Left lobe of liver (tissue), 2 donors: ENCODE data around the gene ALKBH5. TPM values are rescaled to one million over a fixed set of nuclear protein-coding genes. Genes with fewer than 3 reads are reported as not detected.
A peak's percentile ranks its signal among the peaks of the same experiment; 100 is the strongest.

Experiments used
- ATAC-seq: fragments of 200-7000 bp; cut with Tn5 transposase; one replicate; pipeline ENCODE4 v1.9.1; 2020; ENCODE audit warnings: mild to moderate bottlenecking, moderate library complexity
- DNase-seq: peaks from one replicate; pipeline ENCODE4 v3.0.0-alpha.2; 2020; ENCODE audit warnings: low spot score
- total RNA-seq: library from RNA; stranded (reverse); gene quantifications from one replicate; pipeline ENCODE4 v1.2.1, GENCODE V29; 2021
- donor health status: DM: no; HTN: no; CAD: no; lungs with moderate emphysema.
- donor health status: DM: no; HTN: yes; CAD: no.

The ALKBH5 gene
- total RNA-seq = 69.2 TPM

- DNase-seq = peak; percentile 98
- ATAC-seq = peak; percentile 83
Observed at GRCh38 chr17:18183334-18184142, at the start of gene ALKBH5. ALKBH5 (plus strand) TSS chr17:18183828; CDS start chr17:18184244, 416 bp downstream.

GRCh38 chr17:18136357-18136756 is 47.3 kb upstream of the ALKBH5 start:
- ATAC-seq (no peak), DNase-seq (no peak)

GRCh38 chr17:18138065-18138749 is 45.4 kb upstream of the ALKBH5 start:
- peak; percentile 86 for DNase-seq
- peak; percentile 56 for ATAC-seq

- DNase-seq = no peak
- ATAC-seq = no peak
Observed at GRCh38 chr17:18139092-18139491, 44.5 kb upstream of the ALKBH5 start.

- DNase-seq (peak; percentile 97), ATAC-seq (peak; percentile 77)
Observed at GRCh38 chr17:18139498-18139897, 44.1 kb upstream of the ALKBH5 start.

- ATAC-seq (peak; percentile 60), DNase-seq (peak; percentile 74)
Observed at GRCh38 chr17:18139949-18140348, 43.7 kb upstream of the ALKBH5 start.

- no peak for ATAC-seq
Observed at GRCh38 chr17:18140648-18141047, 43.0 kb upstream of the ALKBH5 start.

GRCh38 chr17:18141210-18141803 is 42.3 kb upstream of the ALKBH5 start:
- DNase-seq (no peak), ATAC-seq (peak; percentile 14)

More at GRCh38 chr17:18140648-18141047, 43.0 kb upstream of the ALKBH5 start:
- no peak for DNase-seq

- ATAC-seq = no peak
Observed at GRCh38 chr17:18142417-18142816, 41.2 kb upstream of the ALKBH5 start.

GRCh38 chr17:18143044-18143936 is 40.3 kb upstream of the ALKBH5 start:
- no peak for ATAC-seq
- DNase-seq = no peak

More at GRCh38 chr17:18142417-18142816, 41.2 kb upstream of the ALKBH5 start:
- no peak for DNase-seq

- no peak for DNase-seq
- ATAC-seq = no peak
Observed at GRCh38 chr17:18144261-18144660, 39.4 kb upstream of the ALKBH5 start.

GRCh38 chr17:18144855-18145254 is 38.8 kb upstream of the ALKBH5 start:
- no peak for ATAC-seq

GRCh38 chr17:18145811-18146210 is 37.8 kb upstream of the ALKBH5 start:
- ATAC-seq = no peak

More at GRCh38 chr17:18144855-18145254, 38.8 kb upstream of the ALKBH5 start:
- DNase-seq = no peak

GRCh38 chr17:18146259-18146658 is 37.4 kb upstream of the ALKBH5 start:
- no peak for DNase-seq
- no peak for ATAC-seq

More at GRCh38 chr17:18145811-18146210, 37.8 kb upstream of the ALKBH5 start:
- DNase-seq = no peak

GRCh38 chr17:18146980-18147379 is 36.6 kb upstream of the ALKBH5 start:
- no peak for ATAC-seq

GRCh38 chr17:18148586-18148985 is 35.0 kb upstream of the ALKBH5 start:
- DNase-seq (no peak), ATAC-seq (no peak)

More at GRCh38 chr17:18146980-18147379, 36.6 kb upstream of the ALKBH5 start:
- no peak for DNase-seq

GRCh38 chr17:18151290-18151689 is 32.3 kb upstream of the ALKBH5 start:
- DNase-seq (no peak), ATAC-seq (no peak)

GRCh38 chr17:18155179-18155578 is 28.4 kb upstream of the ALKBH5 start:
- no peak for ATAC-seq
- DNase-seq = no peak

GRCh38 chr17:18156171-18156975 is 27.3 kb upstream of the ALKBH5 start:
- ATAC-seq (no peak), DNase-seq (no peak)

- no peak for ATAC-seq
- DNase-seq = no peak
Observed at GRCh38 chr17:18156976-18157280, 26.7 kb upstream of the ALKBH5 start.
